K562 (cell line): ENCODE measurements around the gene GATB. TPM values are rescaled to one million over a fixed set of nuclear protein-coding genes. Genes with fewer than 3 reads are reported as not detected.

Experiments
- ATAC-seq: fragments of 200-7000 bp; cut with Tn5 transposase; 3 replicates; pipeline ENCODE4 v1.9.1; 2020; ENCODE audit warnings: moderate library complexity
- BruUV-seq: library from RNA; stranded (reverse); fragments of 400-500 nt; replicated peaks from 2 replicates; lab custom pipeline; 2021; lab: Mats Ljungman, UMichigan
- CTCF ChIA-PET: fragments of 300-600 bp; formaldehyde crosslinking; extraction: SDS; loops from one replicate; lab custom pipeline; 2021; ENCODE audit warnings: low intra/inter-chr PET ratio; lab: Yijun Ruan, JAX
- POLR2A ChIA-PET: fragments of 300-600, 350-650 bp; sonication (Branson Sonifier 250); formaldehyde crosslinking; extraction: SDS; loops from one replicate; lab custom pipeline; 2021; ENCODE audit warnings: antibody characterized with exemption, inconsistent platforms; lab: Yijun Ruan, JAX
- DNase-seq, 4 experiments: peaks; one replicate each; pipeline versions ENCODE4 v3.0.0 to v3.0.0-alpha.2; 2011 to 2018; ENCODE audit warnings: low spot score in 3 of 4, mixed read lengths in 3 of 4; ENCODE audit errors: extremely low read depth in 1 of 4
- FAIRE-seq: peaks from 2 replicates; lab custom pipeline; 2011; peaks lifted over from hg19 to GRCh38; lab: Jason Lieb, UNC
- H2AFZ ChIP-seq: 2 replicates; pipeline ENCODE4 v1.6.0; 2011; ENCODE audit warnings: low read depth, low read length, control low read depth, inconsistent platforms
- H3K27ac ChIP-seq: fragments of 200-600 bp; 3 replicates; pipeline ENCODE4 v1.8.0; 2011; ENCODE audit warnings: low read depth, mild to moderate bottlenecking, control low read depth, inconsistent platforms, low read length, moderate library complexity, mixed read lengths; ENCODE audit errors: extremely low read depth
- H3K27me3 ChIP-seq, 2 experiments: fragments of 300-600 bp in 1 of 2; 2 replicates in 1 of 2; 3 replicates in 1 of 2; pipeline versions ENCODE4 v1.6.0 to v1.8.0; 2011; ENCODE audit warnings: inconsistent platforms in 2 of 2, low read length in 2 of 2, mild to moderate bottlenecking in 1 of 2, mixed read lengths in 1 of 2, moderate library complexity in 1 of 2; ENCODE audit not compliant: control insufficient read depth in 2 of 2, insufficient read depth in 2 of 2
- H3K36me3 ChIP-seq: fragments of 300-600 bp; 3 replicates; pipeline ENCODE4 v1.8.0; 2011; ENCODE audit warnings: mild to moderate bottlenecking, low read length, inconsistent platforms; ENCODE audit not compliant: control insufficient read depth, insufficient read depth
- H3K4me1 ChIP-seq, 2 experiments: fragments of 200-600 bp in 1 of 2; replicated peaks in 1 of 2; 2 replicates in 1 of 2; 3 replicates in 1 of 2; pipeline versions ENCODE4 v1.5.1 to v1.8.0; 2011; ENCODE audit warnings: inconsistent platforms in 2 of 2, low read length in 2 of 2, mild to moderate bottlenecking in 1 of 2, mixed read lengths in 1 of 2, moderate library complexity in 1 of 2; ENCODE audit not compliant: control insufficient read depth in 2 of 2, insufficient read depth in 2 of 2
- H3K4me2 ChIP-seq: 2 replicates; pipeline ENCODE4 v1.6.1; 2011; ENCODE audit warnings: low read length, control low read depth, inconsistent platforms, mixed read lengths; ENCODE audit not compliant: insufficient read depth
- H3K4me3 ChIP-seq: fragments of 200-600 bp; sonication (generic), shearing (Covaris generic); 2 replicates; pipeline ENCODE4 v1.5.1; 2016; ENCODE audit warnings: control low read depth, inconsistent platforms
- H3K79me2 ChIP-seq: fragments of 200-600 bp; 3 replicates; pipeline ENCODE4 v1.8.0; 2011; ENCODE audit warnings: low read length, inconsistent platforms; ENCODE audit not compliant: control insufficient read depth, insufficient read depth
- H3K9ac ChIP-seq, 2 experiments: 2 replicates each; pipeline versions ENCODE4 v1.6.0 to v1.6.1; 2011; ENCODE audit warnings: low read depth in 2 of 2, low read length in 2 of 2, control low read depth in 1 of 2, inconsistent platforms in 1 of 2, mild to moderate bottlenecking in 1 of 2, mixed read lengths in 1 of 2; ENCODE audit not compliant: insufficient read depth in 1 of 2
- H3K9me1 ChIP-seq: one replicate; pipeline ENCODE4 v1.6.0; 2011; ENCODE audit warnings: inconsistent platforms, mild to moderate bottlenecking, low read length, moderate library complexity; ENCODE audit not compliant: control insufficient read depth, insufficient read depth
- H3K9me3 ChIP-seq: replicated peaks from 2 replicates; pipeline ENCODE4 v1.5.1; 2011; ENCODE audit warnings: low read depth, low read length, inconsistent platforms; ENCODE audit not compliant: control insufficient read depth, insufficient read depth
- H4K20me1 ChIP-seq: replicated peaks from 2 replicates; pipeline ENCODE4 v1.6.1; 2011; ENCODE audit warnings: low read length, inconsistent platforms, mixed read lengths; ENCODE audit not compliant: control insufficient read depth, insufficient read depth
- BRD4 ChIP-seq: fragments of 200-600 bp; sonication (generic); IDR thresholded peaks from 2 replicates; pipeline ENCODE4 v1.6.1; 2017; ENCODE audit warnings: inconsistent platforms
- CREB5 ChIP-seq: fragments of 250-450 bp; sonication (Bioruptor Pico); IDR thresholded peaks from 2 replicates; pipeline ENCODE4 v1.5.0; 2020; ENCODE audit warnings: mild to moderate bottlenecking
- GTF2F1 ChIP-seq: IDR thresholded peaks from 2 replicates; pipeline ENCODE4 v1.6.1; 2011; ENCODE audit warnings: low read depth, low read length, improper control_type of control experiment
- HNRNPLL ChIP-seq: fragments of 200-400 bp; formaldehyde crosslinking; IDR thresholded peaks from 2 replicates; pipeline ENCODE4 v1.6.1; 2017; ENCODE audit warnings: low read length, low read depth, mild to moderate bottlenecking; ENCODE audit not compliant: poor library complexity, severe bottlenecking
- MAFG ChIP-seq: fragments of 450-650 bp; conservative IDR thresholded peaks from 2 replicates; pipeline ENCODE4 v1.6.1; 2016; ENCODE audit warnings: missing genetic modification characterization, missing compliant biosample characterization
- SAFB2 ChIP-seq: fragments of 200-400 bp; formaldehyde crosslinking; IDR thresholded peaks from 2 replicates; pipeline ENCODE4 v1.6.1; 2018; ENCODE audit warnings: borderline replicate concordance, low read length, low read depth, moderate library complexity; ENCODE audit not compliant: severe bottlenecking
- SIX5 ChIP-seq, 2 experiments: IDR thresholded peaks; 2 replicates each; pipeline ENCODE4 v1.6.1; 2011; ENCODE audit warnings: low read length in 2 of 2, borderline replicate concordance in 1 of 2, low read depth in 1 of 2, mild to moderate bottlenecking in 1 of 2, moderate library complexity in 1 of 2; ENCODE audit not compliant: insufficient read depth in 1 of 2
- SPI1 ChIP-seq: IDR thresholded peaks from 2 replicates; pipeline ENCODE4 v1.6.1; 2011; ENCODE audit warnings: low read depth, low read length, control low read depth, borderline replicate concordance
- ZFP30 ChIP-seq: fragments of 250-450 bp; sonication (Bioruptor Pico); IDR thresholded peaks from 2 replicates; pipeline ENCODE4 v1.8.0; 2022; ENCODE audit warnings: moderate library complexity, mild to moderate bottlenecking, inconsistent platforms, borderline replicate concordance
- ZNF263 ChIP-seq: sonication (generic); formaldehyde crosslinking; IDR thresholded peaks from 2 replicates; pipeline ENCODE4 v1.8.0; 2022; ENCODE audit warnings: mild to moderate bottlenecking, missing genetic modification reagents, borderline replicate concordance
- WGBS: fragments of 100-300 bp; shearing (Covaris generic); methylation state at CpG from one replicate; pipeline ENCODE4 v1.1.6; 2016; ENCODE audit warnings: low coverage, mixed read lengths; ENCODE audit not compliant: insufficient coverage; ENCODE audit errors: missing lambda C conversion rate; 5-methylcytosine and 5-hydroxymethylcytosine counted together
- in situ Hi-C: fragments of 300-500 bp; cut with MboI; formaldehyde crosslinking; loops from 4 replicates; pipeline ENCODE4 v1.15.0; 2018; ENCODE audit warnings: inconsistent platforms, mixed read lengths
- intact Hi-C: fragments of 100-400 bp; cut with micrococcal nuclease; formaldehyde crosslinking; loops from 2 replicates; pipeline ENCODE4 v1.14.2; 2022
- polyA plus RNA-seq, 8 experiments: library from polyadenylated mRNA; depleted of rRNA in 4 of 8; stranded (reverse) in 5 of 8; unstranded in 3 of 8; fragments of >200 nt; fragmentation: Nextera tagmentation in 2 of 8; fragmentation: Illumina TruSeq in 1 of 8; extraction: Ambion mirVana in 2 of 8; extraction: Trizol in 1 of 8; gene quantifications; 2 replicates each; pipeline versions ENCODE4 v1.2.1 to v1.2.3, GENCODE V29; 2011 to 2014; ENCODE audit warnings: inconsistent platforms in 1 of 8, missing spikeins in 1 of 8
- total RNA-seq, 7 experiments: library from RNA; depleted of rRNA in 6 of 7; stranded (reverse); fragments of >200 nt in 6 of 7; fragmentation: Illumina TruSeq in 2 of 7; extraction: Trizol in 2 of 7; gene quantifications; 2 replicates each; pipeline versions ENCODE4 v1.2.1 to v1.2.3, GENCODE V29; 2011 to 2021; ENCODE audit warnings: low replicate concordance in 1 of 7
- TF ChIP-seq, protein P1 (sequence below): fragments of 250-450 bp; sonication (Bioruptor Pico); IDR thresholded peaks from 2 replicates; pipeline ENCODE4 v1.9.0; 2021; ENCODE audit warnings: mild to moderate bottlenecking, inconsistent platforms
- TF ChIP-seq, protein P2 (sequence below): sonication (generic); formaldehyde crosslinking; IDR thresholded peaks from 2 replicates; pipeline ENCODE4 v1.8.0; 2022; ENCODE audit warnings: mild to moderate bottlenecking, missing genetic modification reagents

Gene GATB
- total and polyA plus RNA-seq, 9 of the 15 experiments (the other 6 are each of a cell fraction or from before 2014, with no cell fraction given) = 15.3 to 31.8 (median 26.2) TPM

DNA sequence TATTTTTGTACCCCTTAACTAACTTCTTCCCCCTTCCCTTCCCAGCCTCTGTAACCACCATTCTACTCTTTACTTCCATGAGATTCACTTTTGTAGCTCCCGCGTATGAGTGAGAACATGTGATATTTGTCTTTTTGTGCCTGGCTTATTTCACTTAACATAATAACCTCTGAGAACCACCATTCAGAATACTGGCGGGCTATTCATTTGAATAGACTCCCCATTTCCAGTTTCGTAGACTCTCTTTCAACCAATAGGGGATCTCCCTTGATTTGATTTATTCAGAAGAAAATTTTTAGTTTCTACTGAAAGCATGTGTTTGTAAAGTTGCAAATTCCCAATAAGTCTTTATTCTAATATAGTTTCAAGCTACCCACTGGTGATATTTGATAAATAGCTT, 117.2 kb downstream of the GATB start (continued):
- no peak for TF ChIP-seq ZNF263 (CRISPR knock-in tag)
- TF ChIP-seq, protein P1, sequence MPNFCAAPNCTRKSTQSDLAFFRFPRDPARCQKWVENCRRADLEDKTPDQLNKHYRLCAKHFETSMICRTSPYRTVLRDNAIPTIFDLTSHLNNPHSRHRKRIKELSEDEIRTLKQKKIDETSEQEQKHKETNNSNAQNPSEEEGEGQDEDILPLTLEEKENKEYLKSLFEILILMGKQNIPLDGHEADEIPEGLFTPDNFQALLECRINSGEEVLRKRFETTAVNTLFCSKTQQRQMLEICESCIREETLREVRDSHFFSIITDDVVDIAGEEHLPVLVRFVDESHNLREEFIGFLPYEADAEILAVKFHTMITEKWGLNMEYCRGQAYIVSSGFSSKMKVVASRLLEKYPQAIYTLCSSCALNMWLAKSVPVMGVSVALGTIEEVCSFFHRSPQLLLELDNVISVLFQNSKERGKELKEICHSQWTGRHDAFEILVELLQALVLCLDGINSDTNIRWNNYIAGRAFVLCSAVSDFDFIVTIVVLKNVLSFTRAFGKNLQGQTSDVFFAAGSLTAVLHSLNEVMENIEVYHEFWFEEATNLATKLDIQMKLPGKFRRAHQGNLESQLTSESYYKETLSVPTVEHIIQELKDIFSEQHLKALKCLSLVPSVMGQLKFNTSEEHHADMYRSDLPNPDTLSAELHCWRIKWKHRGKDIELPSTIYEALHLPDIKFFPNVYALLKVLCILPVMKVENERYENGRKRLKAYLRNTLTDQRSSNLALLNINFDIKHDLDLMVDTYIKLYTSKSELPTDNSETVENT (CRISPR knock-in tag) = no peak

- CTCF ChIA-PET = no interaction called here
- no peaks in the 10 kb centered on the region for H3K79me2 ChIP-seq
- no peaks in the 10 kb centered on the region for H3K9me1 ChIP-seq
- no peak overlapping the region for H3K9ac ChIP-seq
- no peaks in the 10 kb centered on the region for H4K20me1 ChIP-seq
- intact Hi-C loops = loop anchor here (10.0 kb wide), 4 partner anchors 163 to 753 kb away; no protein-coding TSS in a partner anchor
- ATAC-seq = no peak
- no peaks in the 10 kb centered on the region for H3K9me3 ChIP-seq
- POLR2A ChIA-PET = no interaction called here
- in situ Hi-C loops = no loop called here
- TF ChIP-seq BRD4 (no peak), GTF2F1 (no peak), SAFB2 (no peak), CREB5 (CRISPR knock-in tag) (no peak), SPI1 (no peak), MAFG (tag) (no peak), SIX5 (IDR thresholded peaks at IDR 0.05; ENCODE audit: borderline replicate concordance in 1 of 2, insufficient read depth in 1 of 2, low read depth in 1 of 2, low read length in 2 of 2) (no peak), ZFP30 (CRISPR knock-in tag) (no peak), HNRNPLL (no peak)
- TF ChIP-seq, protein P2, sequence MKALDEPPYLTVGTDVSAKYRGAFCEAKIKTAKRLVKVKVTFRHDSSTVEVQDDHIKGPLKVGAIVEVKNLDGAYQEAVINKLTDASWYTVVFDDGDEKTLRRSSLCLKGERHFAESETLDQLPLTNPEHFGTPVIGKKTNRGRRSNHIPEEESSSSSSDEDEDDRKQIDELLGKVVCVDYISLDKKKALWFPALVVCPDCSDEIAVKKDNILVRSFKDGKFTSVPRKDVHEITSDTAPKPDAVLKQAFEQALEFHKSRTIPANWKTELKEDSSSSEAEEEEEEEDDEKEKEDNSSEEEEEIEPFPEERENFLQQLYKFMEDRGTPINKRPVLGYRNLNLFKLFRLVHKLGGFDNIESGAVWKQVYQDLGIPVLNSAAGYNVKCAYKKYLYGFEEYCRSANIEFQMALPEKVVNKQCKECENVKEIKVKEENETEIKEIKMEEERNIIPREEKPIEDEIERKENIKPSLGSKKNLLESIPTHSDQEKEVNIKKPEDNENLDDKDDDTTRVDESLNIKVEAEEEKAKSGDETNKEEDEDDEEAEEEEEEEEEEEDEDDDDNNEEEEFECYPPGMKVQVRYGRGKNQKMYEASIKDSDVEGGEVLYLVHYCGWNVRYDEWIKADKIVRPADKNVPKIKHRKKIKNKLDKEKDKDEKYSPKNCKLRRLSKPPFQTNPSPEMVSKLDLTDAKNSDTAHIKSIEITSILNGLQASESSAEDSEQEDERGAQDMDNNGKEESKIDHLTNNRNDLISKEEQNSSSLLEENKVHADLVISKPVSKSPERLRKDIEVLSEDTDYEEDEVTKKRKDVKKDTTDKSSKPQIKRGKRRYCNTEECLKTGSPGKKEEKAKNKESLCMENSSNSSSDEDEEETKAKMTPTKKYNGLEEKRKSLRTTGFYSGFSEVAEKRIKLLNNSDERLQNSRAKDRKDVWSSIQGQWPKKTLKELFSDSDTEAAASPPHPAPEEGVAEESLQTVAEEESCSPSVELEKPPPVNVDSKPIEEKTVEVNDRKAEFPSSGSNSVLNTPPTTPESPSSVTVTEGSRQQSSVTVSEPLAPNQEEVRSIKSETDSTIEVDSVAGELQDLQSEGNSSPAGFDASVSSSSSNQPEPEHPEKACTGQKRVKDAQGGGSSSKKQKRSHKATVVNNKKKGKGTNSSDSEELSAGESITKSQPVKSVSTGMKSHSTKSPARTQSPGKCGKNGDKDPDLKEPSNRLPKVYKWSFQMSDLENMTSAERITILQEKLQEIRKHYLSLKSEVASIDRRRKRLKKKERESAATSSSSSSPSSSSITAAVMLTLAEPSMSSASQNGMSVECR (CRISPR knock-in tag) = no peak
- no peak overlapping the region for H3K27ac ChIP-seq
- H2AFZ ChIP-seq = no peak overlapping the region
- H3K4me3 ChIP-seq = no peak overlapping the region
- no peaks in the 10 kb centered on the region for H3K36me3 ChIP-seq
- no peak overlapping the region for H3K4me2 ChIP-seq
- H3K27me3 ChIP-seq = peaks cover 3 to 4% of the 10 kb centered on the region in 2 experiments; a peak in 3 of 5 replicates
- no peak for FAIRE-seq
- no TSS peak for BruUV-seq
- DNase-seq = no peak
- no peaks in the 10 kb centered on the region for H3K4me1 ChIP-seq
- 0% methylated on average over 2 of the region's 2 CpGs for WGBS
Observed at GRCh38 chr4:151641983-151642382, 118.8 kb downstream of the GATB start.
